ENCODE data around the gene MAGEB4. TPM values are rescaled to one million over a fixed set of nuclear protein-coding genes. Genes with fewer than 3 reads are reported as not detected.
A peak's percentile ranks its signal among the peaks of the same experiment; 100 is the strongest.

Gene MAGEB4
- total and polyA plus RNA-seq, 10 of the 15 experiments (the other 5 are each of a cell fraction or from before 2014, with no cell fraction given): 0.04 TPM; not detected in 9

DNA sequence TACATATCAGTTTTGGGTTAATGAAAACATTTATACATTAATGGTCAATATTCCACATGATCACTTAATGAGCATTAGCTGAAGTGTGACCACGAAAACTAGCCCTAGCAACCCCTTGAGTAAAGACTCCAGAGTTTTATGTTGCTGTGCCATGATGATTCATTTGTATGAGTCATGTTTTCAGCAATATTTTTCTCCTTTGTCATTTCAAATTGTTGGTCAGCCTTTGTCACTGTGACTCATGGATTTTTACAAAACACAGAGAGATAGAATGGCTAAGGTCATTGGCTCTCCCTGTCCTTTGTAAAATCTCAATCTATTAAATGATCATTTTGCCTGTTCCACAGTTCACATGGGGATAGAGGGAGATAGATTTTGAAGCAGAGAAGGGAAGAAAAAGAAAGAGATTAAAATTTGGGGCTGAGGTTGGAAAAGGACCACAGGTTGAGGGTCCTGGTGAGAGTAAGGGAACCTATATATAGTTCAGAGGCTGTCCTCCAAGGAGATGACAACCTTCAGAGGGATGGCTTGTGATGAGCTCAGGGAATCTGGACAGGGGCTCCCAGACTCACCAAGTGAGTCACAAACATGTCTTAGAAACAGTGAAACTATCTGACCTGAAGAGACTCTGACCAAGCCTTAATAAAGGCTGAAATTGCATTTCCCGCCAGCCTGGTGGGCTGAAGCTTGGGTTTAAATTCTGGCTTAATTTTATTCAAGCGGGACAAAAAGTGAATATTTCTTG, 41.8 kb downstream of the MAGEB4 start:
- no peaks in the 10 kb centered on the region for H3K79me2 ChIP-seq (ENCODE audit: control insufficient read depth, insufficient read depth, low read length)
- ATAC-seq: no peak
- ChIA-PET CTCF (no interaction called here), POLR2A (interaction anchor here (0.7 kb wide), 1 partner anchor 10 kb away, joined by 3 read pairs; no protein-coding TSS in a partner anchor), SMC1A (ENCODE audit: uncharacterized antibody, unreplicated experiment) (interaction anchor here (1.2 kb wide), 1 partner anchor 27 kb away, joined by 3 read pairs; no protein-coding TSS in a partner anchor), RAD21 (ENCODE audit: unreplicated experiment) (no interaction called here)
- no peaks in the 10 kb centered on the region for H3K36me3 ChIP-seq (ENCODE audit: control insufficient read depth in 2 of 2, insufficient read depth in 2 of 2, low read length in 1 of 2)
- no peak for TF ChIP-seq RUNX3 (IDR thresholded peaks at IDR 0.05; ENCODE audit: low read length)
- peak; percentile 64 for TF ChIP-seq BCL3 (IDR thresholded peaks at IDR 0.05; ENCODE audit: borderline replicate concordance, insufficient read depth, low read depth, low read length, poor library complexity, severe bottlenecking)
- no peak for TF ChIP-seq IRF5 (IDR thresholded peaks at IDR 0.05; ENCODE audit: borderline replicate concordance)
- TF ChIP-seq RFX5 (IDR thresholded peaks at IDR 0.05; ENCODE audit: low read depth, low read length): no peak
- WGBS (ENCODE audit: insufficient coverage, insufficient replicate concordance, low lambda C conversion rate, missing lambda C conversion rate): 33% methylated on average over 3 of the region's 3 CpGs
- in situ Hi-C loops (cut with MboI): no loop called here
- no peaks in the 10 kb centered on the region for H3K4me1 ChIP-seq (ENCODE audit: control insufficient read depth, insufficient read depth, low read length)
- H4K20me1 ChIP-seq (ENCODE audit: control insufficient read depth, insufficient read depth): no peaks in the 10 kb centered on the region
- no peak for DNase-seq (ENCODE audit: low read depth, low spot score)
- no peak overlapping the region for H2AFZ ChIP-seq (ENCODE audit: control insufficient read depth, low read depth, low read length)
- no peak overlapping the region for H3K27ac ChIP-seq (ENCODE audit: control insufficient read depth, insufficient read depth)
- no peak overlapping the region for H3K4me2 ChIP-seq (ENCODE audit: control insufficient read depth, insufficient read depth)
- no TSS peak for BruUV-seq (replicated peaks)
- no peak overlapping the region for H3K4me3 ChIP-seq
- intact Hi-C loops (cut with micrococcal nuclease; ENCODE audit: unreplicated experiment): no loop called here
- no peak overlapping the region for H3K9ac ChIP-seq (ENCODE audit: control insufficient read depth, insufficient read depth, low read length)
- H3K27me3 ChIP-seq (replicated peaks in 1 of 2; ENCODE audit: control insufficient read depth in 2 of 2, insufficient read depth in 2 of 2, low read length in 1 of 2): no peaks in the 10 kb centered on the region
- no peak for FAIRE-seq
- no peaks in the 10 kb centered on the region for H3K9me3 ChIP-seq (replicated peaks; ENCODE audit: control insufficient read depth, insufficient read depth, low read length)

Other genes with a start within 250 kb of the MAGEB4 start
- not detected in 2 replicates for gene MAGEB2, start 26.4 kb upstream of the MAGEB4 start, total RNA-seq (2014; rRNA removed)
- not detected in 2 replicates for gene MAGEB2, start 26.4 kb upstream of the MAGEB4 start, total RNA-seq (2014; rRNA removed; fragmentation: Illumina TruSeq; extraction: Trizol)
- not detected in 2 replicates for gene MAGEB2, start 26.4 kb upstream of the MAGEB4 start, total RNA-seq (2021)
- gene MAGEB2, start 26.4 kb upstream of the MAGEB4 start, polyA plus RNA-seq (2011; rRNA removed): not detected in 2 replicates
- not detected in 2 replicates for gene MAGEB2, start 26.4 kb upstream of the MAGEB4 start, polyA plus RNA-seq (2014; fragmentation: Illumina TruSeq; extraction: Trizol)
- gene MAGEB2, start 26.4 kb upstream of the MAGEB4 start, polyA plus RNA-seq (2014; fragmentation: Nextera tagmentation; extraction: Ambion mirVana): not detected
- not detected in 2 replicates for gene MAGEB2, start 26.4 kb upstream of the MAGEB4 start, polyA plus RNA-seq (2014; rRNA removed)
- not detected for gene MAGEB2, start 26.4 kb upstream of the MAGEB4 start, polyA plus RNA-seq (2016; fragmentation: Nextera tagmentation; extraction: Ambion mirVana)
- not detected in 2 replicates for gene MAGEB3, start 11.3 kb upstream of the MAGEB4 start, total RNA-seq (2014; rRNA removed)
- gene MAGEB3, start 11.3 kb upstream of the MAGEB4 start, total RNA-seq (2014; rRNA removed; fragmentation: Illumina TruSeq; extraction: Trizol): not detected in 2 replicates
- gene MAGEB3, start 11.3 kb upstream of the MAGEB4 start, total RNA-seq (2021): not detected in 2 replicates
- not detected in 2 replicates for gene MAGEB3, start 11.3 kb upstream of the MAGEB4 start, polyA plus RNA-seq (2011; rRNA removed)
- not detected in 2 replicates for gene MAGEB3, start 11.3 kb upstream of the MAGEB4 start, polyA plus RNA-seq (2014; fragmentation: Illumina TruSeq; extraction: Trizol)
- gene MAGEB3, start 11.3 kb upstream of the MAGEB4 start, polyA plus RNA-seq (2014; fragmentation: Nextera tagmentation; extraction: Ambion mirVana): not detected
- not detected in 2 replicates for gene MAGEB3, start 11.3 kb upstream of the MAGEB4 start, polyA plus RNA-seq (2014; rRNA removed)
- gene MAGEB3, start 11.3 kb upstream of the MAGEB4 start, polyA plus RNA-seq (2016; fragmentation: Nextera tagmentation; extraction: Ambion mirVana): not detected
- gene MAGEB1, start 5.1 kb downstream of the MAGEB4 start, total RNA-seq (2014; rRNA removed): not detected in 2 replicates
- not detected in 2 replicates for gene MAGEB1, start 5.1 kb downstream of the MAGEB4 start, total RNA-seq (2014; rRNA removed; fragmentation: Illumina TruSeq; extraction: Trizol)
- not detected in 2 replicates for gene MAGEB1, start 5.1 kb downstream of the MAGEB4 start, total RNA-seq (2021)
- gene MAGEB1, start 5.1 kb downstream of the MAGEB4 start, polyA plus RNA-seq (2011; rRNA removed): 0.04 and 0.06 TPM in 2 replicates
- gene MAGEB1, start 5.1 kb downstream of the MAGEB4 start, polyA plus RNA-seq (2014; fragmentation: Illumina TruSeq; extraction: Trizol): not detected in 2 replicates
- gene MAGEB1, start 5.1 kb downstream of the MAGEB4 start, polyA plus RNA-seq (2014; fragmentation: Nextera tagmentation; extraction: Ambion mirVana): not detected
- gene MAGEB1, start 5.1 kb downstream of the MAGEB4 start, polyA plus RNA-seq (2014; rRNA removed): 0.06 TPM in 1 of 2 replicates, not detected in the other
- not detected for gene MAGEB1, start 5.1 kb downstream of the MAGEB4 start, polyA plus RNA-seq (2016; fragmentation: Nextera tagmentation; extraction: Ambion mirVana)
- gene NR0B1, start 67.4 kb downstream of the MAGEB4 start, total RNA-seq (2014; rRNA removed): not detected in 2 replicates
- gene NR0B1, start 67.4 kb downstream of the MAGEB4 start, total RNA-seq (2014; rRNA removed; fragmentation: Illumina TruSeq; extraction: Trizol): not detected in 2 replicates
- not detected in 2 replicates for gene NR0B1, start 67.4 kb downstream of the MAGEB4 start, total RNA-seq (2021)
- gene NR0B1, start 67.4 kb downstream of the MAGEB4 start, polyA plus RNA-seq (2011; rRNA removed): not detected in 2 replicates
- not detected in 2 replicates for gene NR0B1, start 67.4 kb downstream of the MAGEB4 start, polyA plus RNA-seq (2014; fragmentation: Illumina TruSeq; extraction: Trizol)
- gene NR0B1, start 67.4 kb downstream of the MAGEB4 start, polyA plus RNA-seq (2014; fragmentation: Nextera tagmentation; extraction: Ambion mirVana): not detected
- gene NR0B1, start 67.4 kb downstream of the MAGEB4 start, polyA plus RNA-seq (2014; rRNA removed): not detected in 2 replicates
- gene NR0B1, start 67.4 kb downstream of the MAGEB4 start, polyA plus RNA-seq (2016; fragmentation: Nextera tagmentation; extraction: Ambion mirVana): not detected

All from GM12878 (cell line).